Measurements from ENCODE around the gene TPX2. TPM values are rescaled to one million over a fixed set of nuclear protein-coding genes. Genes with fewer than 3 reads are reported as not detected.

Gene TPX2
- total RNA-seq, 4 donors from 2014 or later = 0.39 to 2.0 (median 0.82) TPM

- intact Hi-C loops (cut with DNase I) = no loop called here
- WGBS, 2 donors = 66 to 86% methylated on average over 7 of the region's 7 CpGs
- no peaks in the 10 kb centered on the region for H3K4me1 ChIP-seq
- no peaks in the 10 kb centered on the region for H3K9me3 ChIP-seq
- no peaks in the 10 kb centered on the region for H3K36me3 ChIP-seq
- TF ChIP-seq, protein P1, sequence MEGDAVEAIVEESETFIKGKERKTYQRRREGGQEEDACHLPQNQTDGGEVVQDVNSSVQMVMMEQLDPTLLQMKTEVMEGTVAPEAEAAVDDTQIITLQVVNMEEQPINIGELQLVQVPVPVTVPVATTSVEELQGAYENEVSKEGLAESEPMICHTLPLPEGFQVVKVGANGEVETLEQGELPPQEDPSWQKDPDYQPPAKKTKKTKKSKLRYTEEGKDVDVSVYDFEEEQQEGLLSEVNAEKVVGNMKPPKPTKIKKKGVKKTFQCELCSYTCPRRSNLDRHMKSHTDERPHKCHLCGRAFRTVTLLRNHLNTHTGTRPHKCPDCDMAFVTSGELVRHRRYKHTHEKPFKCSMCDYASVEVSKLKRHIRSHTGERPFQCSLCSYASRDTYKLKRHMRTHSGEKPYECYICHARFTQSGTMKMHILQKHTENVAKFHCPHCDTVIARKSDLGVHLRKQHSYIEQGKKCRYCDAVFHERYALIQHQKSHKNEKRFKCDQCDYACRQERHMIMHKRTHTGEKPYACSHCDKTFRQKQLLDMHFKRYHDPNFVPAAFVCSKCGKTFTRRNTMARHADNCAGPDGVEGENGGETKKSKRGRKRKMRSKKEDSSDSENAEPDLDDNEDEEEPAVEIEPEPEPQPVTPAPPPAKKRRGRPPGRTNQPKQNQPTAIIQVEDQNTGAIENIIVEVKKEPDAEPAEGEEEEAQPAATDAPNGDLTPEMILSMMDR (IDR thresholded peaks at IDR 0.05) = no peak
- TF ChIP-seq POLR2A (IDR thresholded peaks at IDR 0.05) = no peak
- no peak overlapping the region for H3K27ac ChIP-seq
- H3K27me3 ChIP-seq = no peaks in the 10 kb centered on the region
- H3K4me3 ChIP-seq (replicated peaks in 1 of 3) = no peak overlapping the region
- DNase-seq = no peak
Measured at GRCh38 chr20:31784354-31785044, 45.4 kb downstream of the TPX2 start.

GRCh38 chr20:31785089-31785488, 46.0 kb downstream of the TPX2 start:
- TF ChIP-seq, protein P1 (IDR thresholded peaks at IDR 0.05) = no peak
- no peak for TF ChIP-seq POLR2A (IDR thresholded peaks at IDR 0.05)
- no peaks in the 10 kb centered on the region for H3K27me3 ChIP-seq
- H3K27ac ChIP-seq = no peak overlapping the region
- H3K4me3 ChIP-seq (replicated peaks in 1 of 3) = no peak overlapping the region
- WGBS, 2 donors = 89 to 95% methylated on average over 3 of the region's 3 CpGs
- intact Hi-C loops (cut with DNase I) = no loop called here
- no peaks in the 10 kb centered on the region for H3K4me1 ChIP-seq
- no peaks in the 10 kb centered on the region for H3K9me3 ChIP-seq
- no peaks in the 10 kb centered on the region for H3K36me3 ChIP-seq
- DNase-seq = no peak

- intact Hi-C loops (cut with DNase I) = no loop called here
- Histone ChIP-seq H3K36me3 (no peaks in the 10 kb centered on the region), H3K27me3 (no peaks in the 10 kb centered on the region), H3K4me3 (replicated peaks in 1 of 3) (no peak overlapping the region), H3K27ac (no peak overlapping the region), H3K9me3 (no peaks in the 10 kb centered on the region), H3K4me1 (no peaks in the 10 kb centered on the region)
- 66 to 69% methylated on average over 3 of the region's 3 CpGs for WGBS, 2 donors
- no peak for DNase-seq
- TF ChIP-seq POLR2A (IDR thresholded peaks at IDR 0.05) = no peak
- TF ChIP-seq, protein P1 (IDR thresholded peaks at IDR 0.05) = no peak
Measured at GRCh38 chr20:31788578-31788977, 49.5 kb downstream of the TPX2 start.

DNA sequence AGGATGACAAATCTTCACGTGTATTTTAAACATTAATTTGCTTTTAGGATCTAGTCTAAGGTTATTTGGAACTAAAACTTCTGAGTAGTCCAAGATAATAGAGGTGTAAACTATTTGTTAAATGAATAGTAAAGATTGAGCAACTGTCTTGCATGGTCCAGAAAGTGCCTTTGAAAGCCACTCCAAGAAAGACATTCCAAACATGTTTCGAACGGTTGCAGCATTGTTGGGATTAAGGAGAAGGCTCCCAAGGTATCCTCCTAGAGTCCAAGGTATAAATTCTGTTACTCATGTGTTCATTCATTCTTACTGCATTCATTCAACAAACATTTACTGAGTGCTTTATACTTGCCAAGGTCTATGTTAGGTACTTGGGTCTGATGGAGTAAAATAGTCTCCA, 51.3 kb downstream of the TPX2 start:
- TF ChIP-seq, protein P1 (IDR thresholded peaks at IDR 0.05) = no peak
- TF ChIP-seq POLR2A (IDR thresholded peaks at IDR 0.05) = no peak
- Histone ChIP-seq H3K27me3 (no peaks in the 10 kb centered on the region), H3K27ac (no peak overlapping the region), H3K9me3 (no peaks in the 10 kb centered on the region), H3K4me3 (replicated peaks in 1 of 3) (no peak overlapping the region), H3K4me1 (no peaks in the 10 kb centered on the region), H3K36me3 (no peaks in the 10 kb centered on the region)
- intact Hi-C loops (cut with DNase I) = no loop called here
- DNase-seq = no peak
- WGBS, 2 donors = 72 to 84% methylated on average over 3 of the region's 3 CpGs

- DNase-seq = no peak
- WGBS, 2 donors = 87 to 92% methylated on average over 3 of the region's 3 CpGs
- H3K9me3 ChIP-seq = no peaks in the 10 kb centered on the region
- H3K27ac ChIP-seq = no peak overlapping the region
- no peaks in the 10 kb centered on the region for H3K4me1 ChIP-seq
- no peaks in the 10 kb centered on the region for H3K27me3 ChIP-seq
- TF ChIP-seq, protein P1 (IDR thresholded peaks at IDR 0.05) = no peak
- TF ChIP-seq POLR2A (IDR thresholded peaks at IDR 0.05) = no peak
- no peak overlapping the region for H3K4me3 ChIP-seq (replicated peaks in 1 of 3)
- intact Hi-C loops (cut with DNase I) = no loop called here
- no peaks in the 10 kb centered on the region for H3K36me3 ChIP-seq
Measured at GRCh38 chr20:31797364-31797763, 58.3 kb downstream of the TPX2 start.
